ENCODE measurements around the gene AK9.

AK9 gene

DNA sequence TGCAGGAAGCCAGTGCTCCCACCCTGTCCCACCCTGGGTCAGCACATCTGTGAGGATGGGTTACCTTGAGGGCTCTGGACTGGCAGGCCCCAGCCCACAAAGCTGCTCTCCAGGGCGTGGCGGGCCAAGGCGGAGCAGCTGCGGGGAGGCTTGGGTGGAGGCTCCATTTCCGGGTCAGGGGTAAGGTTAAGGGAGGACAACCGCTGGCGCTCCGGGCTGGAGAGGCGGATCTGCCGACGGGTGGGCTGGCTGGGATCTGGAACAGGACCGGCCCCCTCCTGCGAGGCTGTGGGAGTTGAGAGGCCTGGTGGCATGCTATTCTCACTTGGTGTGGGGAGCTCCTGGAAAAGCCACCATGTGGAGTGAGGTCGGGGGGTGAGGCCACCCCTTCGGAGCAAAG, 244.9 kb downstream of the AK9 start:
- DNase-seq (ENCODE audit: low spot score): peak; percentile 3
- H3K4me3 Mint-ChIP-seq: no peak overlapping the region
- no peaks in the 10 kb centered on the region for H3K27me3 Mint-ChIP-seq (ENCODE audit: low read depth)
- H3K9me3 Mint-ChIP-seq: no peaks in the 10 kb centered on the region
- no peak overlapping the region for H3K27ac Mint-ChIP-seq
- H3K4me1 Mint-ChIP-seq (ENCODE audit: low read depth): peaks cover 45% of the 10 kb centered on the region
- H3K36me3 Mint-ChIP-seq (ENCODE audit: low read depth): peaks cover 62% of the 10 kb centered on the region

DNA sequence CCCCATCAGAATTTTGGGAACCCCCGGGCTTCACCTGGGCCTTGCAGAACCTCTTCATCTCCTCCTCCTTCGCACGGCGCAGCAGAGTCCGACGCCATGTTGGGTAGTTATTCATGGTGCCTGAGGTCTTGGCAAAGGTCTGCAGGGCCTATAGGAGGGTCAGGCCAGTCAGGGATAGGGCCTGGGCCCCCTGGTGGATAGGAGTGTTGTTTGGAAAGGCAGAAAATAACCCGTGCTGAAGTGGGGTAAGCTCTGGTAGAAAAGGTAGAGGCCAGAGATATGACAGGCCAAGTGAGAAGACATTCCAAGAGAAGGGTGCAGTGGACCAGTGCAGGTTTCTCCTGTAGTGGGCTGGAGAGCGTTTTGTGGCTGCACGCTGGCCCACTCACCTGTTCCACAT, 245.6 kb downstream of the AK9 start:
- Mint-ChIP-seq H3K36me3 (ENCODE audit: low read depth) (peaks cover 57% of the 10 kb centered on the region), H3K27ac (peak overlapping the region; percentile 55), H3K27me3 (ENCODE audit: low read depth) (no peaks in the 10 kb centered on the region), H3K4me3 (no peak overlapping the region), H3K4me1 (ENCODE audit: low read depth) (peaks cover 39% of the 10 kb centered on the region), H3K9me3 (no peaks in the 10 kb centered on the region)
- DNase-seq (ENCODE audit: low spot score): peak; percentile 3

DNA sequence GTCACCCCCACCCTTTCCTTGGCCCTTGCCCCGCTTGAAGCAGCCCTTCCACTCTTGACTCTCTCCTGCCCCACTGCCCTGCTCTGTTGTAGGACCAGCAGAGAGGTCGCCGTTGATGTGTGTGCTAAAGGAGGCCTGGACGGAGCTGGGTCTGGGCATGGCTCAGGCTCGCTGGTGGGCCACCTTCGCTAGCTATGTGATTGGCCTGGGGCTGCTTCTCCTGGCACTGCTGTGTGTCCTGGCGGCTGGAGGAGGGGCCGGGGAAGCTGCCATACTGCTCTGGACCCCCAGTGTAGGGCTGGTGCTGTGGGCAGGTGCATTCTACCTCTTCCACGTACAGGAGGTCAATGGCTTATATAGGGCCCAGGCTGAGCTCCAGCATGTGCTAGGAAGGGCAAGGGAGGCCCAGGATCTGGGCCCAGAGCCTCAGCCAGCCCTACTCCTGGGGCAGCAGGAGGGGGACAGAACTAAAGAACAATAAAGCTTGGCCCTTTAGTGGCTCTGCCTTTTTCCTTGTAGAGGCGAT, 247.5 kb downstream of the AK9 start:
- Mint-ChIP-seq H3K9me3 (no peaks in the 10 kb centered on the region), H3K36me3 (ENCODE audit: low read depth) (peaks cover 46% of the 10 kb centered on the region), H3K4me1 (ENCODE audit: low read depth) (peaks cover 31% of the 10 kb centered on the region), H3K27me3 (ENCODE audit: low read depth) (no peaks in the 10 kb centered on the region), H3K27ac (no peak overlapping the region), H3K4me3 (no peak overlapping the region)
- no peak for DNase-seq (ENCODE audit: low spot score)

All from T-helper 2 cell treated with Interferon-gamma antibody and Interleukin-4, amounts not matched to agents 5 μg/mL and 100 μg/mL, for 36 hours (primary cell).